GM19351 (cell line): ENCODE results near the gene TLCD5.

Experiments used
- ATAC-seq: cut with Tn5 transposase; IDR thresholded peaks from one replicate; pipeline ENCODE4 v1.9.1; 2021; ENCODE audit warnings: mild to moderate bottlenecking, moderate library complexity; ENCODE audit not compliant: unreplicated experiment

The TLCD5 gene

DNA sequence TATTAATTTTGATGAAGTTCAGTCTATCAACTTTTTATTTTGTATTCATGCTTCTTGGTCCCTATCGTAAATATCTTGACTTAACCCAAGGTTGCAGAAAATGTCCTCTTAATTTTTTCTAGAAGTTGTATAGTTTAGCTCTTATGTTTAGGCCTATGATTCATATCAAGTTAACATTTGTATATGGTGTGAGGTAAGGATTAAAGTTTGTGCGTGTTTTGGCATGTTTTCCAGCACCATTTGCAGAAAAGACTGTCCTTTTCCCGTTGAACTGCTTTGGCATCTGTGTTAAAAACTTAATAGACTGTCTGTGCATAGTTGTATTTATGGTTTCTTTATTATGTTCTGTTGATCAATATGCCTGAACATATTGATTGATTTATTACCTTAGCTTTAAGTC lies 53.4 kb downstream of the TLCD5 start:
- no peak for ATAC-seq

DNA sequence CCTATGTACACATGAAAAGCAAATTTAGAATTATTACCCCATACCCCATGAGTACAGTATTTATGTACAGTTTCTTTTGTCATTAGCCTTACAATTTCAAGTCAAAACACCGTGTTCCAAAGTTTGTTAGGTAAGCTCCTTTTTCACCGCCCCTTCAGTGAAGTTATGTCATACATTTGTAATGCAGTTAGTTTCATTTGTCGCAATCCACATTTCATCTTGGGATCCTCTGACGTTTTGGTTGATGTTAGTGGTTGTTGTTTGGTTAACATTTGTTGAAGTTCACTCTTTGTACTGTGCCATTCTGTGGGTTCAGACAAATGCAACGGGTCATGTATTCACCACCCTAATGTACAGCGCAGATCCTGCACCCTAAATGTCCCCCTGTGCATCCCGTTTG lies 56.3 kb downstream of the TLCD5 start:
- no peak for ATAC-seq
